ENCODE data around the gene PPM1B.

DNA sequence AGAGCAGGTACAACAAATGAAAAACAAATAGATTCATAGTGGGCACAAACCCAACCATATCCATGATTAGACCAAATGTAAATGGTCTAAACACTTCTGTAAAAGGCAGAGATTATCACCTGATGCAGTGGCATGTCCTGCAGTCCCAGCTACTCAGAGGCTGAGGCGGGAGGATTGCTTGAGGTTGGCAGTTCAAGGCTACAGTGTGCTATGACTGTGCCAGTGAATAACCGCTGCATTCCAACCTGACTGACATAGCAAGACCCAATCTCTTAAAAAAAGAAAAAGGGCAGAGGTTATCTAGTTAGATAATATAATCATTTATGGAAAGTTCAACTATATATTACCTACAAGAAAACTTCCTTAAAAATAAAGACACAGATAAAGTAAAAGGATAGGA is 85.3 kb downstream of the PPM1B start:
- TF ChIP-seq EZH2phosphoT487 (IDR thresholded peaks at IDR 0.05; ENCODE audit: insufficient read depth, low read depth) = no peak
- no peak for TF ChIP-seq EZH2 (IDR thresholded peaks at IDR 0.05; ENCODE audit: insufficient read depth, poor library complexity, severe bottlenecking)

All from GM23248 (cell line).